ENCODE measurements around the gene PDE1A.
A peak's percentile ranks its signal among the peaks of the same experiment; 100 is the strongest.

The PDE1A gene

DNA sequence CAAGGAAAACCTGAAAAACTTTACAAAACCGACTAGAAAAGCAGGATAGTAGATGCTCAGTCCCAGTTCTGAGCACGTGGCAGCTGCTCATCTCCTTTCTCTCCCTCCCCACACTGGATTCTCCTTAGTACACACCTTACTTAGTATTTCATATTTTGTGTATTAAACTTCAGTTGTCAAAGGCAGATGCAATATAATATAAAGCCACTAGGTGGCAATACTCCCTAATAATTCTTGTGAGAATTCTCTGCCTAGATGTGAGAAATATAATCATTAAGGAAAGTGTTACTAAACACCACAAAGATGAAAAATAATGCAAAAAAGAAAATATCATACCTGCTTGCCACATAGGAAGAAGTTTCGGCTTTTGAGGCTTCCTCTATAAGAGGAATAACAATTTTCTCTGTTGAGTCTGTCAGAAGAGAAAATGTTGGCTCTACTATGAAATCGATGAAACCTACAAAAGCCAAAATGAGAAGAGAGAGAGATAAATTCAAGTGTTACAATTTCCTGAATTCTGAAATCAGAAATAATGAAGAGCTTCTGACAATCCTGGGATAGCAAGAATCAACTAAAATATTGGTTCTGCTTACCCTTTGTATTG, 240.6 kb downstream of the PDE1A start:
- DNase-seq: peak in 1 of 2 experiments; percentile 12

DNA sequence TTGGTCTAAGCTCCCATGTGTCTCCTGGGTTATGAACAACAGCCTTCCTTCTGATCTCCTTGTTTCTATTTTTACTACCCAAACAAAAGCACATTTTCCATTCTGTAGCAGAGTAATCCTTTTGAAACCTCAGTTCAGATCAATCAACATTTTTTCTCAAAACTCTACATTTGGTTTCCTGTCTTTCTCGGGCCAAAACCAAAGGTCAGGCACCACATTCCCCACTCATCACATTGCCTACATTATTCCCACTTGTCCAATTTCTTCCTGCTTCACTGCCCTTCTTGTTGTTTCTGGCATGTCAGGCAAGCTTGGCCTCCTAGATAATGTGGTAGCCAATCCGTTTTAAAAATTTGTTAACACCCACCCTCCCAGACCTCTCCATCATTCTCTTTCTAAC, 244.4 kb downstream of the PDE1A start:
- no peak for DNase-seq

DNA sequence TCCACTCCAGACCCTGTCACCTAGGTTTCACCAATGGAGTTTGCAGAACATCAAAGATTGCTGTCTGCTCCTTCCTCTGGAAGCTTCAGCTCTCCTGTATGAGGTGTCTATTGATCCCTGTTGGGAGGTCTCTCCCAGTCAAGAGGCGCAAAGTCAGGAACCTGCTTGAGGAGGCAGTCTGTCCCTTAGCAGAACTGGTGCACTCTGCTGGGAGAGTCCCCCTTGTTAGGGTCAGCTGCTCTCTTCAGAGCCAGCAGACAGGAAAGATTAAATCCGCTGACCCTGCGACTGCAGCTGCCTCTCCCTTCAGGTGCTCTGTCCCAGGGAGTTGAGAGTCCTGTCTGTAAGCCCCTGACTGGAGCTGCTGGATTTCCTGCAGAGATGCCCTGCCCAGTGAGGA, 245.5 kb downstream of the PDE1A start:
- DNase-seq: no peak

DNA sequence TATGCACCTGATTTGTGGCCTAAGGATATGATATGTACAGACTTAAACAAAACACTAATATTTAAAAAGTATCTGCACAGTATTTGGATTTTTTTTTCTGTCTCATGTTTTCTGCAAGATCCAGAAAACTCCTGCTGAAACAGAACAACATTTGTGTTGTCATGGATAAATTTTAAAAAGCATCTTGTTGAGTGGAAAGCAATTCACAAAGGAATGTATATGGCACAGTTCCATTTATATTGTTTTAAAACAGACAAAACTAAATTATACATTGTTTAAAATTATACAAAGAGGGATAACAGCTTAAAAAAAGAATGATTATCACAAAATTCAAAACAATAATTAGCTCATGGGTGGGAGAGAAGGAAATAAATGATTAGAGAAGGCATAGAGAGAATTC, 247.7 kb downstream of the PDE1A start:
- DNase-seq: no peak

DNA sequence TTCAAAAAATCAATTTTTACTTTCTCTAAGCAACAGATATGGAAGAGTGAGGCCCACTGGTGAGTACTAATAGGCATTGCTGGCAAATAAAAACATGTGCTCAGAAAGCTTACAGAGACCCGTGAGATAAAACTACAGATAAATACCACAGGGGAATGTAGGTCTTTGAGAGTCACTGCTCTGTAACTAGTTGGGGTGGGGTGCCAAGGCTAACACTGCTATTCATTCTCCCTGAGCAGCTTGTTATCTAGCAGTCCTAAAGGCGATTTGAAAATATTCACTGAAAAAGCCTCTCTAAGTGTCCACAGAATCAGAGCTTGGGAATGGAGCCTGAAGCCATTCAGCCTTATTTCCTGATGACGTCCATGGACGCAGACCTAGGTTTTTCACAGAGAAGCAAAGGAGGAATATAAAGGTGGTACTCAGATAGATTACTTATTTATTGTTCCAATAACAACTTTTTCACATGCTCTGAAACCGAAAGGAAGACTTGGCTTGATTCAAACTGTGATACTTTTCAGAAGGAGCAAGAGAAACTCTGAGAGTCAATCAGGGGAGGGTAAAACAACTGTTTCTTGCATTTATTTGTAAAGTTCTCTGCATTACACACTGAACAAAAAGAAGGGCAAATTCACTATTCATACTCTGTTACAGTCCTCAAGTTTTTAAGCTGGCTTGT, 252.8 kb downstream of the PDE1A start:
- DNase-seq: no peak

DNA sequence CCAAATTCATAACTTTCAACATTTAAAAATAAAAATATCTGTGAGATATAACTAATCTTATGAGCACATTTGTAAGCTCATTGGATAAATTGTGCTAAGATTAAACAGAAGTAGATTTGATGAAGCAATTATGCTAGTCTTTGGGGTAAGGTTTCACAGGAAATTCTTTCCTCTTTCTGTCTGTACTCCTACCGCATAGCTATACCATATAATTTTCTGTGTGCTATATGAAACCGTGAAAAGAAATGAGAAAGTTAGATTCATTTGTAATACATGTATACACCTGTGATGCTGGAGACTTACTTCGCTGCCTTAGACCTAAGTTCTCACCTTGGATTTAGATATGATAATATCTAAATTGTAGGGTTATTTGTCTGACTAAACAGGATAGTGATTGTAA, 256.5 kb downstream of the PDE1A start:
- no peak for DNase-seq

DNA sequence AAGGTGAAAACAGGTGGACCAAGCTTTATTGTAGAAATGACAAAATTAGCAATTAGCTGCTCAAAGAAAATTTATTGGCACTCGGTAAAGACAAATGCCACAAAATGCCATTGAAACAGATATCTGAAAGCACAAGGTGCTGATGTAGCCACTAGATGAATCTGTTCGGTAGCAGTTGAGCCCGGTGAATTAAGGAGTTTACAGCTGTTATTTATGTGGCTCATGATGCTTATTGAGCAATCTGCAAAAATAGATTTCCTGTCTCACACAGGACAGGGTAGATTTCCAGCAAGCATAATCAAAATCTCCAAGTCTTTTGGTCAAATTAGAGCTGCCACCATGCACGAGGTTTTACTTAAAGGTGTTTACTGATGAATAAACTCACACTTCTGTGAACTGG, 259.0 kb downstream of the PDE1A start:
- DNase-seq: no peak

DNA sequence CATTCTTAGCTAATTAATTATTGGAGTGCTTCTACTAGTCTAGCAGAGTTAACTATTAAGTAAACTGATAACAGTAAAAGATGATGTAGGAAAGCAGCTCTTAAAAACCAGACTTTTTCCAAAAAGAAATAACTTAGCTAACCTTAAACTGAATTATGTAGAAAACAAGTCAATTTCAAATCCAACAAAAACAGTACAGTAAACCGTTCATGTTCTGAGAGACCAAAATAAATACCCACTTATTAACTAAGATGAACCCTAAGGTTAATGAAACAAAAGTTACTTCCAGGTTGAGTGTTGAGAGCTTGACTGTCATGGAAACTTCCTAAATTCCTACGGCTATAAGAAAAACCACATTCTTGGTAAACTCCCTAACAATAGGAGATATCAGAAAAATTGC, 260.0 kb downstream of the PDE1A start:
- no peak for DNase-seq

DNA sequence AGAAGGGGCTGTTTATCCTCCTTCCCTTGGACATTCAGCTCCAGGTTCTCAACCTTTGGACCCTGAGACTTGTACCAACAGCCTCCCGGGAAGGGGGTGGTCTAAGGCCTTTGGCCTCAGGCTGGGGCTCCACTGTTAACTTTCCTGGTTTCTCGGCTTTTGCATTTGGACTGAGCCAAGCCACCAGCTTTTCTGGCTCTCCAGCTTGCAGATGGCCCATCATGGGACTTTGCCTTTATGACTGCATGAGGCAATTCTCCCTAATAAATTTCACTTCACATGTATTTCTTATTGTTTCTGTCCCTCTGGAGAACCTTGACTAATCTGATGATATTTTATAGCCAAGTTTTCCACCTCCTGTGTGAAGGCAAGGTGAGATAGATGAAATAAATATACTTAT, 260.4 kb downstream of the PDE1A start:
- DNase-seq: no peak

DNA sequence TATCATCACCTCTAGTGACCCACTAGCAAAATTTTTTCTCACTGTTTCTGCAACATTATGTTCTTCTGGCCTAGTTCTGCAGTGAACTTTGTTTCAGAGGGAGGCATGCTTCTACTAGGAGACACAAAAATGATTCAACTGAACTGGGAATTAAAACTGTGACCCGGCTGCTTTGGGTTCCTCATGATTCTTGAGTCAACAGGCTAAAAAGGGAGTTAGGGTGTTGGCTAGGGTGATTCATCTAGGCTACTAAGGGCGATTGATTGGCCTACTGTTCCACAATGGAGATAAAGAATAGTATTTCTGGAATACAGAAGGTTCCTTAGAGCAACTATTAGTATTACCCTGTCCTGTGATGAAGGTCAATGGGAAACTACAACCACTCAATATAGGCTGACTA, 261.6 kb downstream of the PDE1A start:
- no peak for DNase-seq

DNA sequence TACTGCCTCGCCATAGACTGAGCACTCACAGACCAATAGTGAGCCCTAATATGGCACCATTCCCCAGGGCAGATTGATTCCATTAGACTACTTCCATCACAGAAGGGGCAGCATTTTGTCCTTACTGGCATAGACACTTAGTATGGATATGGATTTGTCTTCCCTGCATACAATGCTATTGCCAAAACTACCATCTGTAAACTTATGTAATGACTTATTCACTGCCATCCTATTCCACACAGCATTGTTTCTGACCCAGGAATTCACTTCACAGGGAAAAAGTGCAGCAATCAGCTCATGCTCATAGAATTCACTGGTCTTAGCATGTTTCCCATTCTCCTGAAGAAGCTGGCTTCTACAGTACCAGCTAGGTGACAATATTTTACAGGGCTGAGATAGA, 262.1 kb downstream of the PDE1A start:
- no peak for DNase-seq

DNA sequence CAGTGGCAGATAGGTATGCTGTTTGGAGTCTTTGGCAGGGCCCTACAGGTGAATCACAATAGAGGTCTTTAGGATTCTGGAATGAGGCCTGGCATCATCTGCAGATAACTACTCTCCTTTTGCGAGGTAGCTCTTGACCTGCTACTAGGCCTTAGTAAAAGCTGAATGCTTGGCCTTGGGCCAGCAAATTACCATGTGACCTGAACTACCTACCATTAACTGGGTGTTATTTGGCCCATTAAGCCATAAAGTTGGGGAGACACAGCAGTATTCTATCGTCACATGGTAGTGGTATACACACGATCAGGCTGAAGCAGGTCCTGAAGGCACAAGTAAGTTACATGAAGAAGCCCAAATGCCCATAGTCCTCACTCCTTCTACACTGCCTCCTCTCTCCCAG, 263.0 kb downstream of the PDE1A start:
- no peak for DNase-seq

DNA sequence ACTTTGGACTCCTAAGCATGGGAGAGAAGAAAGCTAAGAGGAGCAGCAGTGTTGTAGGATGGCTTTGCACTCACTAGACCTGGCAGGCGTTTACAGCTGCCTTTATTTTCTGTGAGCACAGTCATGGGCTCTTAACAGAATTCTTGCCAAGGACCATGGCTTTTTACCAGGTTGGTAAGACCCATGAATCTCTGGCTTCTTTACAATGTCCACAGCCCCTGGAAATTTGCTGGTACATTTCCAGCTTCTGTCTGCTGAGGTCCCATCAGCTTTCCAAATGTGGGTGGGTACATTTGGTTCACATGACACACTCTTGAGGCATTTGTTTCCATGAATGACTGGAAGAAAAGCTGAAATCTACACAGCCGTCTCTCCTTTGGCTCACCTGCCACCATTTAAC, 278.5 kb downstream of the PDE1A start:
- DNase-seq: no peak

DNA sequence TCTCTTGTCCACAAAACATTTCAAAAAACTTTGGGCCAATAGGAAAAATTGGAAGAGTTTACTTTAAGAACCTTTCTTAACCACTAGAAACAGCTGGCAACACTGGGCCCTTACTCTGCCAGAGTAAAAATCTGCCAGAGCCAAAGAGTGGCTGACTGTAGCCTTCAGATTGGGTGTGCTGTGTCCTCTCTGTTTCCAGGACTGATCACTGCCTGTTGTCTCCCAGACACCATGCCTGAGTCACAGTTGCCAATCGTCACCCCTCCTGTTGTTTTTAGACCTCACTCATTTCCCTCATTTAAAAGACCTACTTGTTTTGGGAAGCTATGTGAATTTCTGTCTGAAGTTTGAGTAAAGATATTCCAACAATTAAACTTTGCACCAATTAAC, 282.1 kb downstream of the PDE1A start:
- DNase-seq: no peak

DNA sequence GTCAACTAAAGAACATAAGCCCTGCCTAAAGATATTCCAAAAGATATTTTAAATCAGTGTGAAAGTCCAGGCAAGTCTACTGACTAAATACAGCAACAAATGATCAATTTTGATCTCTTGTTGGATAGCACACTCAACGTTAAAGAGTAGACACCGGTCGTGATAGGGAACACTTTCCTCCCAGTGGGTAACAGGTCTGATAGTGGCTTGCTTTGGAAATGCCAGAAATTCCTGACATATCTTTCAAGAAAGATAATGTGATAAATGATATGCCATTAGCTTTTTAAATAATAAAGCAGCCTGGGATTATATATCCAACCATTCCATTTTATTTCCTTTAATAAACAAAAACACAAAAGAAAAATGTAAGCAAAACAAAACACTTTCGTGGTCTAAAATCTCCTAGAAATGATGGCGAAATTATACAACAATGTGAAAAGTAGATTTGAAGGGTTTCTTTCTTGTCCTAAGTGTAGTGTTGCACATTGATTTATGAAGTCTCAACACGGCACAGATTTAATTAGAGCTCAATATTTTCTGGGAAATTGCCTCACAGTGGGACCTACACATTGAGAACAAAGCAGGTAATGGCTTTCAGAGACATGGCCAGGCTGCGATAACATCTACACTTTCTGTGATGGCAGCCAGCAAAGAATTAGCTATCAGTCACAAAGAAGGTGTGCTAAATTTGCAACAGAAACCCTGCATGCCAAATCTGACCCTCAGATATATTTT, 282.6 kb downstream of the PDE1A start:
- DNase-seq: no peak

DNA sequence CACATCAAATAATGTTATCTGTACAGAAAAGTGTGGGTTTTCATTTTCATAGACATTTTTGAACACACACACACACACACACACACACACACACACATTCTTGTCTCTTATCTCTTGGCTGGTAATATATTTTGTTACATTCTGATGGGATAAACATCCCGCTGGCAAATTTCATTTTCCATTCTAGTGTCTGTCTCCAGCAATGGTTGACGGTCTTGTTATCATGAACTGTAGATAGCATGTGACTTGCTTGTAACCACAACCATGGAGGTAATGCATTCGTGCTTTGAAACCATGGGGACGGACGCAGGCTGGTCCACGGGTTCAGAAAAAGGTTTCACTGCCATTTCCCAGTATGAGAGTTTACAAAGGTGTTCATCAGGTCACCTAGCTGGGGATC, 284.8 kb downstream of the PDE1A start:
- no peak for DNase-seq

DNA sequence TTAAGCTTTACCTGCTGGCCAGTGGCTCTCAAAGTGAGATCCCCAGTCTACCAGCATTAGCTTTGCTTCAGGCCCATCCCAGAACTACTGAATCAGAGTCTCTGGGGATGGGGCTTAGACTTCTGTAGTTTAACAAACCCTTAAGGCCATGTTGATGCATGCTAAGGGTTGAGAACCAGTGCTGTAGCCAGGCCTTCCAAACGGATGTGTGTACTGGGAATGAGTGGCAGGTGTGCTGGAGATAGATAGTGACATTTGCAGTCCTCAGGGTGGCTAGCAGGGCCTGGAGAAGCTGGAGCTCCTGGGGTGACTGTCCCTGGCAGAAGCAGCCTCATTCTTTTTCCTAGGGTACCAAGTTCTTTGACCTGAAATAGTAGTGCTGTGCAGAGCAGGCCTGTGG, 292.6 kb downstream of the PDE1A start:
- DNase-seq: no peak

DNA sequence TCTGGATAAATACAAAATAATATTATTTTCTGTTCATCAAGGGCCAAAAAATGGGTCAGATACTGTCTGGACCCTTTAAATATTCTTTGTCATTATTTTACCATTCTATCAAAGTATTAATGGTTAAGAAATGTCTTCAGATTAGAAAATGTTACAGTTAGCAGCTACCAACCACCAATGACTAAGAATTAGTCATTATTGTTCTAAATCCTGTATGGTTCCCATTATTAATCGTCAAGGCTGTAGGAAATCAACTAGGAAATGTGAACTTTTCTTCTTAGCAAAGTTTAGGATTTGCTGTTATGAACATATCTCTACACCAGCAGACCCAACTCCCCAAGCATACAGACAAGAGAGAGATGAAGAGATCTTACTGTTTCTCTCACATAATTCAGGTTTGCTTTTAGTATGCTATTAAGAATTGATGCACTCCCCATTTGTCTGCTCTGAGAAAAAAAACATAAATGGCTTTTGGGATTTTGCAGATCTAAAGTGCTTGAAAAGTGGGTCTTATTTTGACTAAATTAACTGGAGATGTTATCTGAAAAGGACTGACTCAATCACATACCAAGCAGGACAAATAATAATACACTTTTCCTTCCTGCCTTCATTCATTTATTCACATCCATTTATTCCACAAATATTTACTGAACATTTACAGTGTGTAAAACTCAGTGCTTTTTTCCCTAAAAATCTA, 293.5 kb downstream of the PDE1A start:
- no peak for DNase-seq

DNA sequence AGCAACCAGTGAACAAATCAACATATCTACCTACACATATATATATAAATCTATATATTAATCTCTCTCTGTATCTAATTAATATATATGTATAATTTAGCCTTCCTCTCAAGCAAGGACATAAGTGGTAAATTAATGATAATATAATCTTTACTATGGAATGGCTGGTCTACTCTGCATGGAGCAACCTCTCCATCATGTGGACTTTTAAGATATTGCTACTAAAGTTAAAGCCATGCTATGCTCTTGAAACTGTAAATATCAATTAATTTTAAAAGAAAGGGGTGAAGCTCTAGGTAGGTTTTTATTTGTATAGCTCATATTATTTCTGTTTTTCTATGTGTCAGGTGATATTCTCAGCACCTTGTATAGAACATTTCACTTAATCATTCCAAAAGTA, 294.2 kb downstream of the PDE1A start:
- no peak for DNase-seq

DNA sequence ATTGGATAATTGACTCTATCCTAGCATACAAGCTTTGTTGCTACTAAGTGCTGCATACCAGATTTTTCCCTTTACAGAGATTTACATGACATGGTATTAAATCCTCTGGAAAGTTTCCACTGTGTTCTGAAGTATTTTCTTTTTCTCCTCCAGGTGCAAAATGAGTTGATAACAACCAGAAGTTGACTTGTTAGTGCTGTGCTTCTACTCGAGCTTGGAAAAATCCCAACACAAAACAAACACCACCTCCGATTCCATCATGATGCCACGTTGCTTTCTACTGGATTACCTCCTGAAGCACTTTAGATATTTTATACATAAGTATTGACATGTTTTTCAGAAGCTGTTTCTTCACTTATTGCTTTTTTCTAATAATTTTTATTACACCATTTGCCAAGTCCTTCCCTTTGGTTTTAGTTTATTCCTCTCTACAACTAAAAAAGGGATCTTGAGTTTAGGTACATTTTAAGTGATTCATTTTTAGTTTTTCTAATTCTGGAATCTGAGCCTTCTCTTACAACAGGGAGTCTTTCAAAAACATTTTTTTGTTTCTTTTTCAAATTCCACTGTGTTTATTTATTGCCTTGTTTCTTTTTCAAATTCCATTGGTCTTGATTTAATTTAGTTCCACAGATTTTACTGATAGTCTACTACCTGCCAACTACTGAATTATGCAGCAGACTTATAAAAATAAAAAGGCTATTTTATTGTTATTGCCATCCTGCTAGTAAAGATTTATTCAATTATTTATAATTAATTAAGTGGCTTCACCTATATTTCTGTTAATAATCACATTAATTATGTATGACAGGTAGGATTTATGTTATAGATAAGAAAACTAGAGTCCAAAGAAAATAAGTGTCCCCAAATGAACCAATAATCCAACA, 297.8 kb downstream of the PDE1A start:
- DNase-seq: no peak

DNA sequence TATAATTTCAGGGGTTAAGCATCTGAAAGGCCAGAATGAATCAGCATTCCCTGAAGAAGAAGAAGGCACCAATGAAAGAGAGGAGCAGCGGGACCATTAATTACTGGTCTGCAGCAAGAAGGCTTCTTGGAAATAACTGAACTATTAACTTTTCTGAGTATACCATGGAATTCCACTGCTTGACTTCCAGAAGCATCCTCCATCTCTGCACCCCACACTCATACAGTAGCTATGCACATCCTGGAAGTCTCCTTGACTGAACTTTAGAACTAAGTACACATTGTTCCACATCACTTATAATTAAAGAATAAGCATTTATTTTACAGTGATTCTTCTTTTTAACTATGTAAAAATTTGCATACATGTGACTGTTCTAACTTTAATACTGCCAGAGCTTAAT, 309.6 kb downstream of the PDE1A start:
- DNase-seq: no peak

DNA sequence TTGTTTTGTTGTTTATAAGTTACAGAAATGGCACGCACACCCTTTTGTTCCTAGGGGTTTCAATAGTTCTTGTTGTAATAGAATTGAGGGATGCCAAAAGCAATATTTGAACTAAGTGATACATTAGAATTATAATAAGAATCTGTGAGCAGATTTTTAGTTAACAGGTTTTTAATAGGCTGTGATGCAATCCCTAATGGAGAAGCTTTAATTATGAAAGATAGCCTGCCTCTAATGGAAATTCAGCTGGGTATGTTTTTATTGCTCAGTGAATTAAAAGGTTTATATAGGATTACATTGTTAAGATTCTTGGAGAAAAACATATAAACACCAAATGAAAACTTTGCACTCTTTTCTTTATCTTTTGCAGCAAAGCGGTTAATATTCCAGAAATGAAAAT, 310.1 kb downstream of the PDE1A start:
- DNase-seq: no peak

DNA sequence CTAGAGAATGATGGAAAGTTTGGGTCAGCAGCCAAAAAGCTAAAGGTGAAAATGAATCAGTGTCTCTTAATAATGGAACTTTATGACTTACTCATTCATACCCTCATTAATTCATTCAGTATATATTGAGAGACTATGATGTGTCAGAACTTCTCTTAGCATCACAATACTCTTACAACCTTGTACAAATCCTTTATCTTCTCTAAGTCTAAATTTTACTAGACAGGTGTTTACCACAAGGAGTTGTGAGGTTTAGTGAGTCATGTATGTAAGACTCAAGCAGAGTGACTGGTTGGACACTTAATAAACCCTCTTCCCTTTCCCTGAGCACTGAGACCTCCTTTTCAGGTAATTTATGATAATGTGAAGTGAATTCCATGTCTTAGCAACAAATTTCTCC, 311.6 kb downstream of the PDE1A start:
- no peak for DNase-seq

All from SHP77 (cell line).